ENCODE results near the gene CLCN7. TPM values are rescaled to one million over a fixed set of nuclear protein-coding genes. Genes with fewer than 3 reads are reported as not detected.
A peak's percentile ranks its signal among the peaks of the same experiment; 100 is the strongest.

The CLCN7 gene
- total RNA-seq, 1 experiment from 2014 or later: 64.0 TPM

- ChIA-PET RAD21 (ENCODE audit: low non-redundant PET in 1 of 2, low total read pairs in 2 of 2, uncharacterized antibody in 2 of 2, unreplicated experiment in 2 of 2) (no interaction called here), POLR2A (no interaction called here), CTCF (no interaction called here)
- Histone ChIP-seq H2AFZ (ENCODE audit: low read depth, low read length, poor library complexity, severe bottlenecking) (no peak overlapping the region), H3K4me3 (replicated peaks in 1 of 2; ENCODE audit: low read depth in 1 of 2, low read length in 2 of 2) (no peak overlapping the region), H3K27me3 (ENCODE audit: insufficient read depth, low read length) (no peaks in the 10 kb centered on the region), H3K79me2 (ENCODE audit: insufficient read depth, low read length) (no peaks in the 10 kb centered on the region), H3K4me2 (ENCODE audit: low read length) (peak overlapping the region; percentile 26; the same call in 1 of the 2 replicates), H3K9me2 (ENCODE audit: insufficient read depth) (no peaks in the 10 kb centered on the region), H3K36me3 (ENCODE audit: control insufficient read depth in 1 of 2, insufficient read depth in 2 of 2, low read length in 2 of 2) (no peaks in the 10 kb centered on the region), H3K9me3 (ENCODE audit: control insufficient read depth in 1 of 2, insufficient read depth in 1 of 2, low read depth in 1 of 2, low read length in 2 of 2) (no peaks in the 10 kb centered on the region), H3K27ac (ENCODE audit: low read depth, low read length) (no peak overlapping the region), H3K4me1 (ENCODE audit: control insufficient read depth in 1 of 2, insufficient read depth in 2 of 2, low read length in 2 of 2) (peaks cover 0 to 12% of the 10 kb centered on the region in 2 experiments; a peak in 2 of 4 replicates), H3K9ac (ENCODE audit: low read length) (no peak overlapping the region; the same call in 1 of the 2 replicates), H4K20me1 (ENCODE audit: insufficient read depth) (no peaks in the 10 kb centered on the region)
- BruUV-seq (replicated peaks): no TSS peak
- ATAC-seq: no peak
- no peak for TF ChIP-seq CTCF (IDR thresholded peaks at IDR 0.05 in 2 of 3, conservative IDR thresholded peaks at IDR 0.05 in 1 of 3; ENCODE audit: borderline replicate concordance in 1 of 3, insufficient read depth in 1 of 3, low read depth in 2 of 3, low read length in 2 of 3)
- TF ChIP-seq CBX3 (IDR thresholded peaks at IDR 0.05; ENCODE audit: low read depth): no peak
- TF ChIP-seq YY1 (IDR thresholded peaks at IDR 0.05; ENCODE audit: extremely low read depth, insufficient replicate concordance, low read depth, low read length): no peak
- no peak for TF ChIP-seq POLR2AphosphoS5 (IDR thresholded peaks at IDR 0.05; ENCODE audit: low read depth, low read length)
- TF ChIP-seq ZFX (IDR thresholded peaks at IDR 0.05): no peak
- TF ChIP-seq POLR2A (IDR thresholded peaks at IDR 0.05; ENCODE audit: borderline replicate concordance, extremely low read depth, insufficient read depth, insufficient read length): no peak
- no peak for TF ChIP-seq EZH2 (IDR thresholded peaks at IDR 0.05)
- TF ChIP-seq JUND (IDR thresholded peaks at IDR 0.05): no peak
- TF ChIP-seq SIN3A (IDR thresholded peaks at IDR 0.05; ENCODE audit: low read depth): no peak
- no peak for TF ChIP-seq MAX (IDR thresholded peaks at IDR 0.05)
- no peak for TF ChIP-seq FOSL1 (IDR thresholded peaks at IDR 0.05; ENCODE audit: low read depth)
- TF ChIP-seq ATF3 (IDR thresholded peaks at IDR 0.05): no peak
- no peak for TF ChIP-seq EGR1 (IDR thresholded peaks at IDR 0.05; ENCODE audit: low read depth)
- no peak for TF ChIP-seq CEBPB (IDR thresholded peaks at IDR 0.05; ENCODE audit: low read depth)
- no peak for TF ChIP-seq TCF7L2 (IDR thresholded peaks at IDR 0.05; ENCODE audit: borderline replicate concordance, extremely low read depth, insufficient read depth, insufficient read length)
- no peak for TF ChIP-seq ELF1 (IDR thresholded peaks at IDR 0.05; ENCODE audit: borderline replicate concordance, low read depth)
- TF ChIP-seq SP1 (IDR thresholded peaks at IDR 0.05; ENCODE audit: low read depth): no peak
- TF ChIP-seq RAD21 (IDR thresholded peaks at IDR 0.05; ENCODE audit: low read depth): no peak
- no peak for TF ChIP-seq REST (IDR thresholded peaks at IDR 0.05; ENCODE audit: low read depth)
- no peak for TF ChIP-seq ZNF274 (IDR thresholded peaks at IDR 0.05; ENCODE audit: low read depth, low read length)
- intact Hi-C loops (cut with micrococcal nuclease): no loop called here
- DNase-seq (ENCODE audit: low read depth, low spot score): no peak
Measured at GRCh38 chr16:1427473-1428461, 47.1 kb downstream of the CLCN7 start.
